Mesothelial cell of epicardium (in vitro differentiated cells): ENCODE results near the gene PMIS2. TPM values are rescaled to one million over a fixed set of nuclear protein-coding genes. Genes with fewer than 3 reads are reported as not detected.

Source experiments
- DNase-seq, 2 experiments: peaks; one replicate each; pipeline ENCODE4 v3.0.0; 2021; ENCODE audit warnings: low spot score in 2 of 2; ENCODE audit not compliant: unreplicated experiment in 2 of 2
- H3K27ac Mint-ChIP-seq: 2 replicates; pipeline ENCODE4 v1.8.0; 2021; ENCODE audit warnings: mixed read lengths
- H3K27me3 Mint-ChIP-seq: 2 replicates; pipeline ENCODE4 v1.8.0; 2021; ENCODE audit warnings: low read depth, mixed read lengths
- H3K36me3 Mint-ChIP-seq: 2 replicates; pipeline ENCODE4 v1.8.0; 2021; ENCODE audit warnings: mixed read lengths
- H3K4me1 Mint-ChIP-seq: 2 replicates; pipeline ENCODE4 v1.8.0; 2021; ENCODE audit warnings: mixed read lengths
- H3K4me3 Mint-ChIP-seq: 2 replicates; pipeline ENCODE4 v1.8.0; 2021; ENCODE audit warnings: mild to moderate bottlenecking, moderate library complexity, mixed read lengths
- H3K9me3 Mint-ChIP-seq: 2 replicates; pipeline ENCODE4 v1.8.0; 2021; ENCODE audit warnings: mixed read lengths
- total RNA-seq: library from RNA; stranded (reverse); gene quantifications from 3 replicates; pipeline ENCODE4 v1.2.1, GENCODE V29; 2021
- TF ChIP-seq, protein P1 (sequence below): fragments of 200-600 bp; sonication (generic); IDR thresholded peaks from one replicate; pipeline ENCODE4 v1.5.0; 2021; ENCODE audit warnings: antibody characterized with exemption; ENCODE audit not compliant: unreplicated experiment

The PMIS2 gene
- total RNA-seq, 1 donor from 2014 or later: not detected

DNA sequence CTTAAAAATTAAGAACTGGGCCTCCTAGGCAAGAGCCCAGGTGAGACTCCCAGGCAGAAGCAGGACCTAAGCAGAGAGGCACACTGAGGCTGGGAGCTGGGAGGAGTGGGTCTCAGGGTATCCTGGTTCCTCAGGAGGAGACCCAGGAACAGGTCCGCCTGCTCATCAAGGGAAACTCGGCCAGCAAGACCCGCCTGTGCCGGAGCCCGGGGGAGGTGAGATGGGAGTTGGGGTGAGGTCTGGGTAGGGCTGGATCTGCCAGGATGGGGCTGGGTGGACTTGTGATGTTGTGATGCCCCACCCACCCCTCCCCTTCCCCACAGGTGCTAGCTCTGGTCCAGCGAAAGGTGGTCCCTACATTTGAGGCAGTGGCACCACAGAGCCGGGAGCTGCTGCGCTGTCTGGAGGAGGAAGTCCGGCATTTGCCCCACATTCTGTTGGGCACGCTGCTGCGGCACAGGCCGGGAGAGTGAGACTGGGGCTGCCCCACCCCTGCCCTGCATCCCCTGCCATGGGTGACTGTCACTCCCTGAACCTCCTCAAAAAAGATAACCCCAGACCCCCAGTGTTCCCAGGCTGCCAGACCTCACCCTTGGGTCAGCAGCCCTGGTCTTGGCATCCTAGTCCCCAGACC, 33.4 kb downstream of the PMIS2 start:
- no peak overlapping the region for H3K4me3 Mint-ChIP-seq
- TF ChIP-seq, protein P1, sequence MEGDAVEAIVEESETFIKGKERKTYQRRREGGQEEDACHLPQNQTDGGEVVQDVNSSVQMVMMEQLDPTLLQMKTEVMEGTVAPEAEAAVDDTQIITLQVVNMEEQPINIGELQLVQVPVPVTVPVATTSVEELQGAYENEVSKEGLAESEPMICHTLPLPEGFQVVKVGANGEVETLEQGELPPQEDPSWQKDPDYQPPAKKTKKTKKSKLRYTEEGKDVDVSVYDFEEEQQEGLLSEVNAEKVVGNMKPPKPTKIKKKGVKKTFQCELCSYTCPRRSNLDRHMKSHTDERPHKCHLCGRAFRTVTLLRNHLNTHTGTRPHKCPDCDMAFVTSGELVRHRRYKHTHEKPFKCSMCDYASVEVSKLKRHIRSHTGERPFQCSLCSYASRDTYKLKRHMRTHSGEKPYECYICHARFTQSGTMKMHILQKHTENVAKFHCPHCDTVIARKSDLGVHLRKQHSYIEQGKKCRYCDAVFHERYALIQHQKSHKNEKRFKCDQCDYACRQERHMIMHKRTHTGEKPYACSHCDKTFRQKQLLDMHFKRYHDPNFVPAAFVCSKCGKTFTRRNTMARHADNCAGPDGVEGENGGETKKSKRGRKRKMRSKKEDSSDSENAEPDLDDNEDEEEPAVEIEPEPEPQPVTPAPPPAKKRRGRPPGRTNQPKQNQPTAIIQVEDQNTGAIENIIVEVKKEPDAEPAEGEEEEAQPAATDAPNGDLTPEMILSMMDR: no peak
- no peak overlapping the region for H3K27ac Mint-ChIP-seq
- no peaks in the 10 kb centered on the region for H3K27me3 Mint-ChIP-seq
- H3K9me3 Mint-ChIP-seq: no peaks in the 10 kb centered on the region
- no peaks in the 10 kb centered on the region for H3K4me1 Mint-ChIP-seq
- peaks cover 7% of the 10 kb centered on the region for H3K36me3 Mint-ChIP-seq
- DNase-seq: no peak

DNA sequence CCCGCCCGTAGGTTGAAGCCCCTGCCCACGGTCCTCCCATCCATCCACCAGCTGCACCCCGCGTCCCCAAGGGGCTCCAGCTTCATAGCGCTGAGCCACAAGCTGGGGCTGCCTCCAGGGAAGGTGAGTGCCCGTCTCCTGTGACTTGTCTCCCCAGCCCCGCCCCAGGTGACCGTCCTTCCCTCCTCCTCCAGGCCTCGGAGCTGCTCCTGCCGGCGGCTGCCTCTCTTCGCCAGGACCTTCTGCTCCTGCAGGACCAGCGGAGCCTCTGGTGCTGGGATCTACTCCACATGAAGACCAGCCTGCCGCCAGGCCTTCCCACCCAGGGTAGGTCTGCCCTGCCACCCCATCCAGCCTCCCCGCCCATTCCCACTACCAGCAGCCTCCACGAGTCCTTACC, 34.0 kb downstream of the PMIS2 start:
- H3K9me3 Mint-ChIP-seq: no peaks in the 10 kb centered on the region
- H3K36me3 Mint-ChIP-seq: peaks cover 7% of the 10 kb centered on the region
- H3K4me1 Mint-ChIP-seq: no peaks in the 10 kb centered on the region
- no peak for DNase-seq
- H3K27ac Mint-ChIP-seq: no peak overlapping the region
- TF ChIP-seq, protein P1: no peak
- H3K27me3 Mint-ChIP-seq: no peaks in the 10 kb centered on the region
- H3K4me3 Mint-ChIP-seq: no peak overlapping the region

DNA sequence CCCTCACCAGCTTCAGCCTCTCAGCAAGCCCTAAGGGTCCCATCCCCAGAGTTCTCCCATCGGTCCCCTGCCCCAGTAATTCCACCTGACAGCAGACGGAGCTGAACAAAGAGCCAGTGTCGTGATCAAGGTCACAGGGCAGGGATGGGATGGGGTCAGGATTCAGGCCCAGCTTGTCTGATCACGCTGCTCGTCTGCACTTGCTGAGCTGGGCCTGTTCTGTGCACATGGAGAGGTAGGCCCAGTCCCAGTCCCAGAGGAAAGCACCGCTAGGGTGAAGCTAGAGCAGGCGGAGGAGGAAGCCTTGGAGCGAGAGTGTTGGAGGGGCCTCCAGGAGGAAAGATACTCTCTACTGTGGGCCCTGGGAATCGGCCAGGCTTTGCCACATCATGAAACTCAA, 35.7 kb downstream of the PMIS2 start:
- H3K27ac Mint-ChIP-seq: no peak overlapping the region
- H3K4me3 Mint-ChIP-seq: no peak overlapping the region
- no peaks in the 10 kb centered on the region for H3K27me3 Mint-ChIP-seq
- peaks cover 2% of the 10 kb centered on the region for H3K36me3 Mint-ChIP-seq
- DNase-seq: no peak
- H3K9me3 Mint-ChIP-seq: no peaks in the 10 kb centered on the region
- TF ChIP-seq, protein P1: no peak
- H3K4me1 Mint-ChIP-seq: no peaks in the 10 kb centered on the region

DNA sequence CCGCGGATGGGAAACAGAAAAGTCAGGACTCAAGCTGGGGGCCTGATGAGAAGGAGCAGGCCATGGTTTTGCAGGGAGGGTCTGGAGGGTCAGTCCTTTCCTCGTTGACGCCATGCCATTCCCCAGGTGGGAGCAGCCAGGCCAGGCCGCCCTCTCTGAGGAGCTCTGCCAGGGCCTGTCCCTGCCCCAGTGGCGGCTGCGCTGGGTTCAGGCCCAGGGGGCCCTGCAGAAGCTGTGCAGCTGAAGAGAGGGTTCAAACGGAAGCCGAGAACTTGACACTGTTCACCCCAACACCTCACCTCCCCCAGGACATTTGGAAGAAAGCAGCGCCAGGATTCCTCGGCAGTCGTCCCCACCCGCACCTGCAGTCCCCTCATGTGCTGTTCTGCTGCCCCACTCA, 36.8 kb downstream of the PMIS2 start:
- no peaks in the 10 kb centered on the region for H3K4me1 Mint-ChIP-seq
- H3K27me3 Mint-ChIP-seq: no peaks in the 10 kb centered on the region
- H3K4me3 Mint-ChIP-seq: no peak overlapping the region
- H3K36me3 Mint-ChIP-seq: peaks cover 2% of the 10 kb centered on the region
- no peak for DNase-seq
- no peaks in the 10 kb centered on the region for H3K9me3 Mint-ChIP-seq
- TF ChIP-seq, protein P1: no peak
- H3K27ac Mint-ChIP-seq: no peak overlapping the region

DNA sequence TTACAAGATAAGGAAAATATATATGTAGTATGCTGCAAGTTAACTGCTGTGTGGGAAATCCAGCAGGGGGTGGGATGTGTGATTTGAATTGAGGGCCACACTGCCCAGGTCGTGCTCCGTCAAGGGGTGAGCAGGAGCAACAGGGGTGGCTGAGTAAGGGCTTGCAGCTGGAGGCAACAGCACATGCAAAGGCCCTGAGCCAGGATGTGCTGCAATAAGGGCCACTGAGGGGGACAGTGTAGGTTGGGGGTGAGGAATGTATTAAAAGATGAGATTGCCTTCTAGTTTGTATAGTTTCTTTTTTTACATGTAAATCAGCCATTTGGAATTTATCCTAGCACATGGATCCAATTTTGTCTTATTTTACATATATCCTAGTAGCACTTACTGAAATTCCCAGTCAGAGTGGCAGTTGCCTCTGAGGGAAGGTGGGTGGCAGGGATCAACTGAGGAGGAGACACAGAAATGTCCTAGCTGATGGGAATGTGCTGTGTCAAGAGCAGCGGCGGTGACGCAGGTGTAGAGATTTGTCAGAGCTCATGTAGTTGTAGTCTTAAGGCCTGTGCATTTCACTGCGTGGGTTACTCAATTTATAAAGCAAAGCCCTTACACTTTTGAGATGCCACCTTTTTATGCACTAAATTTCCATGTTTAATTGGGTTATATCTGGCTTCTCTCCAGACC, 37.5 kb downstream of the PMIS2 start:
- DNase-seq: no peak
- no peak overlapping the region for H3K4me3 Mint-ChIP-seq
- no peak overlapping the region for H3K27ac Mint-ChIP-seq
- H3K9me3 Mint-ChIP-seq: no peaks in the 10 kb centered on the region
- TF ChIP-seq, protein P1: no peak
- H3K4me1 Mint-ChIP-seq: peaks cover 5% of the 10 kb centered on the region
- no peaks in the 10 kb centered on the region for H3K27me3 Mint-ChIP-seq
- peaks cover 2% of the 10 kb centered on the region for H3K36me3 Mint-ChIP-seq
